HG02571 (cell line): Measurements from ENCODE around the gene TAS1R1.

Experiments
- ATAC-seq: cut with Tn5 transposase; IDR thresholded peaks from one replicate; pipeline ENCODE4 v1.9.1; 2021; ENCODE audit warnings: mild to moderate bottlenecking, moderate library complexity; ENCODE audit not compliant: unreplicated experiment

TAS1R1 gene

DNA sequence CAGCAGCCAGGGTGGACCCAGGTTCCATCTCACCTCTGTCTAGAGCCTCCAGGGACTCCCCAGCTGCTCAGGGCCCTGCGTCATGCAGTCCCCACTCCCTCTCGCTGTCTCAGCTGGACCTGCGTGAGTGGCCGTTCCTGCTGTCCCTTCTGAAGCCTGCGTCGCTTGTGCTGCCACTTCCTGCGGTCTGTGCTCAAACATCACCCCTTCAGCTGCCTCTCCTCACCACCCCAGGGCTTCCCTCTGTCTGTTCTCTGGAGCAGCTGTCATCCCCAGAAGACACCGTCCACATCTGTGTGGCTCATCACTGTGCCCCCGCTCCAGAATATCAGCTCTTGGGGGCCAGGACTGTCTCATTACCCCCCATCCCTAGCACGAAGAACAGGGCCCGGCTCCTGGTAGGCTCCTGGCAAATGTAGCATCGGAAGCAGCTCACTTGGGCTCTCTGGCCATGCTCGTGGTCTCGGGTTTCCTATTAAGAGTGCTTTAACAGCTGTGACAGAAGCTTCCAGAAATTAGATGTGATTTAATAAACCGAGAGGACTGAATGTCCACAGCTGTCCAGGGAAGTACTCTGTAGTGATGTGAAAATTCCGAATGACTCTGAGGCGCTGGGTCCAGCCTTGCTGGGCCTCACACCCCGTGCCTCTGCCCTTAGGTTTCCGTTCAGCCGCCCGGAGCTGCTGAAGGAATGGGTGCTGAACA, 72.9 kb downstream of the TAS1R1 start:
- no peak for ATAC-seq

DNA sequence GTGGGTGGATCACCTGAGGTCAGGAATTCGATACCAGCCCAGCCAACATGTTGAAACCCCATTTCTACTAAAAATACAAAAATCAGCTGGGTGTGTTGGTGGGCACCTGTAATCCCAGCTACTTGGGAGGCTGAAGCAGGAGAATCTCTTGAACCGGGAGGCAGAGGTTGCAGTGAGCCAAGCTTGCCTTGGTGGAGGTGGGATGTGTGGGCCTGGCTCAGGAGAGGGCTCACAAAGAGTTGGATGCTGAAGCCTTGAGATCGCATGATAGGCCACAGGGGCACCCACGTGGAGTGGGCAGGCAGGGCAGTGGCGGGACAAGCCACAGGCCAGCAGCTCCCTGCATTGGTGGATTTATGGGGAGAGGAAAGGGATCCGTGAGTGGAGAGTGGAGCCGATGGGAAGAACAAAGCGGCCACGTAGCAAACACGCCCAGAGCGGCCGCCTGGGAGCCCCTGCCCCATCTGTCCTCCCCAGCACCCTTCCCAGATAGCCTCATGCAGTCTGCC, 73.9 kb downstream of the TAS1R1 start:
- ATAC-seq, result no peak
